ENCODE results near the gene PIGC.

The PIGC gene

DNA sequence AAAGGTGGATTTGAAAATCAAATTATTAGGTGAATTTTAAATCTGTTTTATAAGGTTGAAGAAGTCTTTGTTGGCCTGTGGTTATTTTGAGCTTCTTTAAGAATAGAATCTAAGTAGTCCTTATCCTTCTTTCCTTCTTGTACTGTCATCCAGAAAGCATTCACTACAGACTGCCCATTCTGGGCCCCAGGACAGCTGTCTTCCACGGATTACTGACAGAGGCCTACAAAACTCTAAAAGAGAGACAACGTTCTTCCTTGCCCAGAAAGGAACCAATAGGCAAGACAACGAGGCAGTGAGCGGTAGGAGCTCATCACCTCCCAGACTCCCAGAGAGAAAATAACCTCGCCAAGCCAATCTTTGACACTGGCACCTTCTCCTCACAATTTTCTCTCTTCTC is 24.4 kb upstream of the PIGC start:
- no peak for TF ChIP-seq POLR2A (IDR thresholded peaks at IDR 0.05; ENCODE audit: extremely low read depth, insufficient read length)
- TF ChIP-seq, protein P1, sequence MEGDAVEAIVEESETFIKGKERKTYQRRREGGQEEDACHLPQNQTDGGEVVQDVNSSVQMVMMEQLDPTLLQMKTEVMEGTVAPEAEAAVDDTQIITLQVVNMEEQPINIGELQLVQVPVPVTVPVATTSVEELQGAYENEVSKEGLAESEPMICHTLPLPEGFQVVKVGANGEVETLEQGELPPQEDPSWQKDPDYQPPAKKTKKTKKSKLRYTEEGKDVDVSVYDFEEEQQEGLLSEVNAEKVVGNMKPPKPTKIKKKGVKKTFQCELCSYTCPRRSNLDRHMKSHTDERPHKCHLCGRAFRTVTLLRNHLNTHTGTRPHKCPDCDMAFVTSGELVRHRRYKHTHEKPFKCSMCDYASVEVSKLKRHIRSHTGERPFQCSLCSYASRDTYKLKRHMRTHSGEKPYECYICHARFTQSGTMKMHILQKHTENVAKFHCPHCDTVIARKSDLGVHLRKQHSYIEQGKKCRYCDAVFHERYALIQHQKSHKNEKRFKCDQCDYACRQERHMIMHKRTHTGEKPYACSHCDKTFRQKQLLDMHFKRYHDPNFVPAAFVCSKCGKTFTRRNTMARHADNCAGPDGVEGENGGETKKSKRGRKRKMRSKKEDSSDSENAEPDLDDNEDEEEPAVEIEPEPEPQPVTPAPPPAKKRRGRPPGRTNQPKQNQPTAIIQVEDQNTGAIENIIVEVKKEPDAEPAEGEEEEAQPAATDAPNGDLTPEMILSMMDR (IDR thresholded peaks at IDR 0.05; ENCODE audit: low read depth, low read length): no peak
- TF ChIP-seq, protein P2, sequence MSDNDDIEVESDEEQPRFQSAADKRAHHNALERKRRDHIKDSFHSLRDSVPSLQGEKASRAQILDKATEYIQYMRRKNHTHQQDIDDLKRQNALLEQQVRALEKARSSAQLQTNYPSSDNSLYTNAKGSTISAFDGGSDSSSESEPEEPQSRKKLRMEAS (IDR thresholded peaks at IDR 0.05; ENCODE audit: low read depth, low read length): no peak
- no peak for TF ChIP-seq MYC (IDR thresholded peaks at IDR 0.05; ENCODE audit: low read depth, low read length)
- no peak for DNase-seq (ENCODE audit: low read depth)
- no peak overlapping the region for H3K4me3 ChIP-seq (ENCODE audit: low read depth, low read length)

DNA sequence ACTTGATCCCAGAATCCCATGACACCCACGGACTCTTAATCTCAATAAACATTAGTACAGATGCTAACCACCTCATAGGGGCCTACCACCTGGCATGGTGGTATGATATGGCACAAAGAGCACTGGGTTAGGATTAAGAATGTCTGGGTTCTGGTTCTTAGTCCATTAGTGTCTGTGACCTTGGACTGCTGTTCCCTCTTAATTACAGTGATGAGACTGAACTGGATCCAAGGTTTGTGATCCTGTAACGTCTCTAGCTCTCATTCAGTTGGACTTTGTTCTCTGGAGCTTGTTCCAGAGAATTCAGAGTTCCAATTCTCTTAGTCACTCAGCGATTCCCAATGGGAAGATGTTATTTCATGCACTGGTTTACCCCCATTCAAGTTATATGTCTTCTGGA is 23.6 kb upstream of the PIGC start:
- no peak for DNase-seq (ENCODE audit: low read depth)
- TF ChIP-seq, protein P2 (IDR thresholded peaks at IDR 0.05; ENCODE audit: low read depth, low read length): no peak
- TF ChIP-seq, protein P1 (IDR thresholded peaks at IDR 0.05; ENCODE audit: low read depth, low read length): no peak
- TF ChIP-seq POLR2A (IDR thresholded peaks at IDR 0.05; ENCODE audit: extremely low read depth, insufficient read length) (no peak), MYC (IDR thresholded peaks at IDR 0.05; ENCODE audit: low read depth, low read length) (no peak)
- no peak overlapping the region for H3K4me3 ChIP-seq (ENCODE audit: low read depth, low read length)

DNA sequence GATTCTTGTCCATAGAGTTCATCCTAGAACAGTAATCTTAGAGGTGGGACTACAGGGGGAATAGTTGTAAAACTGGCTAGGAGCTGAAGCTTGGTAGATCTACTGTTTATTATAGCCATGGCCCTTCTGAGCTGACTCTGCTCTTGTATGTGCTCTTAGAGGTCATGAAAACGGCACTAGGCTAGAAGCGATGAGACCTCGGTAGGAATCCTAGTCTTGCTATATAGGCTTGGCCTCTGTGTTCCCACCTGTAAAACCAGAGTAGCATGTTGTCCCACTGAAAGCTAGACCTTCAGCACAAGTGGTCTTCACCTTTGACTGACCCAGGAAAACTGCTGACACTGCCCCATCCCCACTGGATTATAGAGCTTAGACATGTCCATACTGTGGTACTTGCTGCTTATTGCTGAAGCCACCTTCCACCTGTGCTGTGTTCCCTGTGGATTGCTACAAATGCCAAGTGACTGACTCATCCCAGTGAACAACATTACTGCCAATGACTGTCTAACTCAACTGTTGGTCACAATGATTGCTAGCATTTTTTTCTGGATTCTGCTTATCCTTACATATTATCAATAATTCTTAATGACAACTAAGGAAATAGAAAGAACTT is 23.0 kb upstream of the PIGC start:
- H3K4me3 ChIP-seq (ENCODE audit: low read depth, low read length): no peak overlapping the region
- no peak for DNase-seq (ENCODE audit: low read depth)
- TF ChIP-seq POLR2A (IDR thresholded peaks at IDR 0.05; ENCODE audit: extremely low read depth, insufficient read length) (no peak), MYC (IDR thresholded peaks at IDR 0.05; ENCODE audit: low read depth, low read length) (no peak)
- TF ChIP-seq, protein P2 (IDR thresholded peaks at IDR 0.05; ENCODE audit: low read depth, low read length): no peak
- TF ChIP-seq, protein P1 (IDR thresholded peaks at IDR 0.05; ENCODE audit: low read depth, low read length): no peak

- TF ChIP-seq POLR2A (IDR thresholded peaks at IDR 0.05; ENCODE audit: extremely low read depth, insufficient read length): no peak
- TF ChIP-seq, protein P1 (IDR thresholded peaks at IDR 0.05; ENCODE audit: low read depth, low read length): no peak
- no peak for TF ChIP-seq MYC (IDR thresholded peaks at IDR 0.05; ENCODE audit: low read depth, low read length)
- TF ChIP-seq, protein P2 (IDR thresholded peaks at IDR 0.05; ENCODE audit: low read depth, low read length): no peak
- no peak for DNase-seq (ENCODE audit: low read depth)
- no peak overlapping the region for H3K4me3 ChIP-seq (ENCODE audit: low read depth, low read length)
These were observed 21.7 kb upstream of the PIGC start for GRCh38 chr1:172465617-172466016.

- DNase-seq (ENCODE audit: low read depth): no peak
- no peak overlapping the region for H3K4me3 ChIP-seq (ENCODE audit: low read depth, low read length)
- TF ChIP-seq, protein P1 (IDR thresholded peaks at IDR 0.05; ENCODE audit: low read depth, low read length): no peak
These were observed 17.0 kb upstream of the PIGC start for GRCh38 chr1:172460887-172461315.

- TF ChIP-seq, protein P1 (IDR thresholded peaks at IDR 0.05; ENCODE audit: low read depth, low read length): no peak
- TF ChIP-seq, protein P2 (IDR thresholded peaks at IDR 0.05; ENCODE audit: low read depth, low read length): no peak
- TF ChIP-seq POLR2A (IDR thresholded peaks at IDR 0.05; ENCODE audit: extremely low read depth, insufficient read length) (no peak), MYC (IDR thresholded peaks at IDR 0.05; ENCODE audit: low read depth, low read length) (no peak)
- no peak overlapping the region for H3K4me3 ChIP-seq (ENCODE audit: low read depth, low read length)
- no peak for DNase-seq (ENCODE audit: low read depth)
These were observed 16.3 kb upstream of the PIGC start for GRCh38 chr1:172460177-172460576.

Measured in NB4 (cell line).